Upper lobe of right lung (tissue), 1 donor: Measurements from ENCODE around the gene KLHL12. TPM values are rescaled to one million over a fixed set of nuclear protein-coding genes. Genes with fewer than 3 reads are reported as not detected.

Source experiments
- ATAC-seq: fragments of 200-7000 bp; cut with Tn5 transposase; one replicate; pipeline ENCODE4 v1.9.1; 2020; ENCODE audit warnings: mild to moderate bottlenecking, moderate library complexity
- DNase-seq: peaks from one replicate; pipeline ENCODE4 v3.0.0-alpha.2; 2020
- H3K27ac ChIP-seq: fragments of 200-600 bp; one replicate; pipeline ENCODE4 v1.8.0; 2022
- H3K27me3 ChIP-seq: fragments of 200-600 bp; one replicate; pipeline ENCODE4 v1.8.0; 2022; ENCODE audit warnings: mild to moderate bottlenecking
- H3K36me3 ChIP-seq: fragments of 200-600 bp; one replicate; pipeline ENCODE4 v1.8.0; 2022
- H3K4me1 ChIP-seq: fragments of 200-600 bp; one replicate; pipeline ENCODE4 v1.8.0; 2022
- H3K4me3 ChIP-seq: fragments of 200-600 bp; one replicate; pipeline ENCODE4 v1.8.0; 2022; ENCODE audit warnings: mild to moderate bottlenecking
- H3K9me3 ChIP-seq: fragments of 200-600 bp; one replicate; pipeline ENCODE4 v1.8.0; 2022
- intact Hi-C: fragments of 100-400 bp; cut with DNase I; formaldehyde crosslinking; loops from one replicate; pipeline ENCODE4 v1.11.0; 2022
- long read RNA-seq: library from polyadenylated mRNA; unstranded; transcript quantifications from one replicate; pipeline ENCODE4 v2.0.0, GENCODE V29; 2021
- total RNA-seq: library from RNA; stranded (reverse); fragmentation: NEBNext Ultra II Directional; extraction: Animal tissue kit (Norgen Biotek cat#: 25700); gene quantifications from one replicate; pipeline ENCODE4 v1.2.1, GENCODE V29; 2021
- TF ChIP-seq, protein P1 (sequence below): fragments of 200-600 bp; IDR thresholded peaks from one replicate; pipeline ENCODE4 v1.8.0; 2022; ENCODE audit warnings: antibody characterized with exemption
- donor health status: DM: no; HTN: yes; CAD: no; lungs with severe emphysema.

The KLHL12 gene
- 24.4 TPM for total RNA-seq
- long read RNA-seq, transcript KLHL12-203 (12 exons, 3,359 nt) = major isoform, 33 of 45 reads
- long read RNA-seq, partial matches to known transcripts = 5 of 45 reads
- long read RNA-seq, other reads (novel, unspliced or antisense) = 7 of 45 reads

DNA sequence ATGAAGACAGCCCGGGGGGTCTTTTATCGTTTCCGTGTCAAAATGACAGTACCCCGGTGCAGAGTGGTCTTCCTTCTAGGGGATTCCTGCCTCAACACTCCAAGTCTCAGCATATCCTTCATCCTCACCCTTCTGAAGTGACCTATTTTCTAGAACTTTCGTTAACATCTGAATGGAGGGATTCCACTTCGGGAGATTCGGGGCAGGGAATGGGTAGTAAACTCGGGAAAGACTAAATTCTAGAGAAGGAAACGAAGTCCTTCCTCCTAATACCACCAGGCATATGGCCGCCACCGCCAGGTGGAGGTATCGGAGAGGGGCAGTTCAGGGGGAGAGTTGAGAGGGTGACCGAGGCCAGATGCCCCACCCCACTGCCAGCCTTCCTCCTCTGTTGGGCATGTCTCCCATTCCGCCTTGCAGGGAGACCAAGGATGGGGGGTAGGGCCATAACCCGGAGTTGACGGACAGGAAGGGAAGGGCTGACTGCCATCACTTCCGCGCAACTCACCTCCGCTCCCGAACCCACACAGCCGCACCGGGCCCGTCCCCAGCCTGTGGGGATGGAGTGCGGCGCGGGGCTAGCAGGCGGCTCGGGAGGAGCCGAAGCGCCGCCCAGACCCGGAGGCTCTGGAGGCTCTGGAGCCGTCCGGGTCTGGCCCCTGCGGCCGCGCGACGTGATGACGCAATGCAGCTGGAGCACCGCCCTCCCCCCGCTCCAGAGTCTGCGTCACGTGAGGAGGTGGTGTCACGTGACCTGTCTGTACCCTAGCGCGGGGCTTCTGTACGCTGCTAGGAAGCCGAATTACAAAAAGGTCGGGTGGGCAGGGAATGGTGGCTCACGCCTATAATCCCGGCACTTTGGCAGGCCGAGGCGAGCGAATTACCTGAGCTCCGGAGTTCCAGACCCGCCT, at the start of gene KLHL12:
Gene KLHL12 (minus strand): TSS at position 654 of the 911 bp plus-strand sequence. CDS start 2,072 bp downstream, outside the sequence.
- H3K27me3 ChIP-seq = no peaks in the 10 kb centered on the region
- H3K9me3 ChIP-seq = no peaks in the 10 kb centered on the region
- H3K4me3 ChIP-seq = peak within 1 kb of the TSS; percentile 61
- H3K4me1 ChIP-seq = peaks cover 12% of the 10 kb centered on the region
- TF ChIP-seq, protein P1, sequence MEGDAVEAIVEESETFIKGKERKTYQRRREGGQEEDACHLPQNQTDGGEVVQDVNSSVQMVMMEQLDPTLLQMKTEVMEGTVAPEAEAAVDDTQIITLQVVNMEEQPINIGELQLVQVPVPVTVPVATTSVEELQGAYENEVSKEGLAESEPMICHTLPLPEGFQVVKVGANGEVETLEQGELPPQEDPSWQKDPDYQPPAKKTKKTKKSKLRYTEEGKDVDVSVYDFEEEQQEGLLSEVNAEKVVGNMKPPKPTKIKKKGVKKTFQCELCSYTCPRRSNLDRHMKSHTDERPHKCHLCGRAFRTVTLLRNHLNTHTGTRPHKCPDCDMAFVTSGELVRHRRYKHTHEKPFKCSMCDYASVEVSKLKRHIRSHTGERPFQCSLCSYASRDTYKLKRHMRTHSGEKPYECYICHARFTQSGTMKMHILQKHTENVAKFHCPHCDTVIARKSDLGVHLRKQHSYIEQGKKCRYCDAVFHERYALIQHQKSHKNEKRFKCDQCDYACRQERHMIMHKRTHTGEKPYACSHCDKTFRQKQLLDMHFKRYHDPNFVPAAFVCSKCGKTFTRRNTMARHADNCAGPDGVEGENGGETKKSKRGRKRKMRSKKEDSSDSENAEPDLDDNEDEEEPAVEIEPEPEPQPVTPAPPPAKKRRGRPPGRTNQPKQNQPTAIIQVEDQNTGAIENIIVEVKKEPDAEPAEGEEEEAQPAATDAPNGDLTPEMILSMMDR = peak; percentile 60
- peak within 1 kb of the TSS; percentile 91 for H3K27ac ChIP-seq
- peak; percentile 99 for DNase-seq
- peak; percentile 98 for ATAC-seq
- H3K36me3 ChIP-seq = peaks cover 14% of the 10 kb centered on the region
- intact Hi-C loops = no loop called here

DNA sequence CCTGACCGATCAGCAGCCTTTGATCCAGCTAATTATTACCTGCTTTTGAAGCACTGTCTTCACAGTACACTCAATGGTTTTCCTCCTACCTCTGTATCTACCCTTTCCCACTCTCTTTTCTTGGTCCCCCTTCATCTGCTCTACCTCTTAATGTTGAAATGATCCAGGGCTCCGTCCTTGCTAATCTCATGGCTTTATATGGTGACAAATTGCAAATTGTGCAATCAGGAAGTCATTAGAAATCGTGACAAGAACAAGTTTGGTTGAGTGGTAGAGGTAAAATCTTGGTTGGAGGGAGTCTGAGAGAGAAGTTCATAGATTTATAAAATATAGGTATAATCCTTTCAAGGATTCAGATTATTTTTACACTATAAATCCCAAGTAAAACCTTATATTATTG, 49.6 kb upstream of the KLHL12 start:
- Histone ChIP-seq H3K27me3 (no peaks in the 10 kb centered on the region), H3K36me3 (no peaks in the 10 kb centered on the region), H3K4me1 (no peaks in the 10 kb centered on the region), H3K4me3 (no peak overlapping the region), H3K9me3 (no peaks in the 10 kb centered on the region), H3K27ac (no peak overlapping the region)
- ATAC-seq (no peak), DNase-seq (no peak)
- intact Hi-C loops = no loop called here
- TF ChIP-seq, protein P1 = no peak

DNA sequence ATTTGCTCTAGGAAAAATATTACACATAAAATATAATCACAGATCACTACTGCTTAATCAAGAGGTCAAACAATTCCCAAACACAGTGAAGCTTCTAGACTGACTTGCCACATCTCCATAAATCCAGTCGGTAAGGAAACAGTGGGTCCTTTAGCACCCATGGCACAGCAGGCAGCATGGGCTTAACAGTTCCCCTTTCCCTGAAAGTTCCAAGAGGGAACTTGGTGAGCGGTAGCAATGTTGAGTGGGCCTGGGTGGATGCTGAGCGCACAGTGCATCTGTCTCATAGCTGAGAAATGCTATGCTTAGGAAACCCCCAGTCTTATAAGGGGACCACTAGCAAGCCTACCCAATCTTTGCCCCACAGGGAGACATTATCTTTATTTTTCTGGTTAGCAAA, 47.8 kb upstream of the KLHL12 start:
- no peak overlapping the region for H3K4me3 ChIP-seq
- no peaks in the 10 kb centered on the region for H3K36me3 ChIP-seq
- no peaks in the 10 kb centered on the region for H3K9me3 ChIP-seq
- no peak overlapping the region for H3K27ac ChIP-seq
- DNase-seq = no peak
- intact Hi-C loops = no loop called here
- TF ChIP-seq, protein P1 = no peak
- no peaks in the 10 kb centered on the region for H3K27me3 ChIP-seq
- H3K4me1 ChIP-seq = no peaks in the 10 kb centered on the region
- no peak for ATAC-seq

DNA sequence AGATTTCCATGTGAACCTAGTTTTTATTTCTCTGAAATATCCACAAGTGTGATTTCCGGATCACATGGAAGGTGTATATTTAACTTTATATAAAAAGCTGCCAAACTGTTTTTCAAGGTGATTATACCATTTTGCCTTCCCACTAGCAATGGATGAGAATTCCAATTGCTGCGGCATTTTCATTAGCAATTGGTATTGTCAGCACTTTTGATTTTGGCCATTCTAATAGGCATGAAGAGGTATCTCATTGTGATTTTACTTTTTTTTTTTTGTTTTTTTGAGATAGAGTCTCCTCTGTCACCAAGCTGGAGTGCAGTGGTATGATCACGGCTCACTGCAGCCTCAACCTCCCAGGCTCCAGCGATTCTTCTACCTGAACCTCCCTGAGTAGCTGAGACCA, 45.0 kb upstream of the KLHL12 start:
- peaks cover 12% of the 10 kb centered on the region for H3K4me1 ChIP-seq
- intact Hi-C loops = no loop called here
- H3K4me3 ChIP-seq = no peak overlapping the region
- TF ChIP-seq, protein P1 = no peak
- ATAC-seq (no peak), DNase-seq (no peak)
- H3K27ac ChIP-seq = no peak overlapping the region
- H3K27me3 ChIP-seq = no peaks in the 10 kb centered on the region
- H3K9me3 ChIP-seq = no peaks in the 10 kb centered on the region
- H3K36me3 ChIP-seq = no peaks in the 10 kb centered on the region

DNA sequence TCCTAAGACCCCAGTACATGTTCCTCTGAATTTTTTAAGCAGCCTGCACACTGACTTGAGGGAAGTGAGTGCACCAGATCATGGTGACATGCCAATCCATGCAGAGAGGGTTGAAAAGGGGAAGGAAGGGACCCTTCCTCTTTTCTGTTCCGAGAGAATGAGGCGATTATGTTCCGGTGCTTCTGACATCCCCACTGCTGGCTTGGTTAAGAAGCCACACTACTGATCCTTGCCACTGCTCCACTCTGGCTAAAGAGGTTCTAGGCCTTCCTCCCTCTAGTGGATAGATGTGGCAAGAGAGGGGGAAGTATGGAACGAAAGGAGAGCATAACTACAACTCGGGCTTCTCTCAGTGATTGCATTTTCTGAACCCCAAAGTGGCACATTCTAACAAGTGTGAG, 41.9 kb upstream of the KLHL12 start:
- peaks cover 22% of the 10 kb centered on the region for H3K4me1 ChIP-seq
- no peaks in the 10 kb centered on the region for H3K9me3 ChIP-seq
- H3K27ac ChIP-seq = peak overlapping the region; percentile 87
- DNase-seq (no peak), ATAC-seq (peak; percentile 81)
- peaks cover 13% of the 10 kb centered on the region for H3K36me3 ChIP-seq
- no peaks in the 10 kb centered on the region for H3K27me3 ChIP-seq
- no peak overlapping the region for H3K4me3 ChIP-seq
- intact Hi-C loops = no loop called here
- TF ChIP-seq, protein P1 = peak; percentile 63
